ENCODE results near the gene MAML3.

Gene MAML3

DNA sequence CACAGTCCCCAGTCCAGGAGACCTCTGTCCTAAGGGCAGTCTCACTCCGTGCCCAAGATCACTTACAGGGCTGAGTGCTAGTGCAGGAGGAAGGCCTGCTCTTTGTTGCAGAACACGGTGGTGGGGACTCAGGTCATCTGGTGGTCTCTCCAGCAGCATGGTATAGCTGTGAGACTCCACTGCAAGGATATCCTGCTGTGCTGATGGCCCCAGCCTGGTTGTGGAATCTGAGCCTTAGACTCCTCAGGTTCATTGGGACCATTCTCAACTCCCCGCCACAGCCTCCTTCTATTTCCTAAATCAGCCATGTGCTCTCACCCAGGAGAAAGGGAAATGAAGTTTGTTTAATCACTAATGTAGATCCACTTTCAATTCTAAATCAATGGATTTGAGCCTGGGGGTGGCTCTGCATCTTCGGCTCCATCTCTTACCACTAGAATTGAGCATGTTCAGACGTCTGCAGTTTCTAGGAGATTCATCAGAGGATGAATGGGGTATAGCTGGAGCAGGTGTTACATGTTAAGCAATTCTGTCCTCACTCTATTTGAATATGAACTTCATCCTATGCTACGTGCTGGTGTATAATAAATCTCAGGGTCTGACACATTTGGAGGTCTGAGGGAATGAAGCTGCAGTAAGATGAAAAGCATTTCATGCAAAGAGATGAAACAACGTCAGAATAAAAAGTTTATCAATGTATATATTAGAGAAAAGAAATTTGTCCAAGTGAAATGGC, 299.1 kb downstream of the MAML3 start:
- no peak for DNase-seq

DNA sequence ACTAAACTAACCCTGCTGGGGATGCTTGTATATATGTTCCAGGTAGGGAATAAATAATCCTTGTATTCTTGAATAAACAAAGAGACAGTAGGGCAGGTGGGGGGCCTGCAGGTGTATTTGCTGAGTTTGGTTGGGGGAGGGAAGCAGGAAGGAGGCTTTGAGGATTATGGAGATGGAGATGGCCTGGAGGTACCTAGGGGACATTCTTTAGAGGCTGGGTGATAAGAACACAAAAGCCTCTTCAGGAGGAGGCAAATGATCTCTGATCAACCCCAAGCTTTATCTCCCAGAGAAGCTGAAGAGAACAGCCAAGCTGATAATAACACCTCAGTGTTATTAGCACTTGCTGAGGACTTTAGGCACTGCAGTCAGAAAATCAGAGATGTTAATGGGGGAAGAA, 300.7 kb downstream of the MAML3 start:
- no peak for DNase-seq

DNA sequence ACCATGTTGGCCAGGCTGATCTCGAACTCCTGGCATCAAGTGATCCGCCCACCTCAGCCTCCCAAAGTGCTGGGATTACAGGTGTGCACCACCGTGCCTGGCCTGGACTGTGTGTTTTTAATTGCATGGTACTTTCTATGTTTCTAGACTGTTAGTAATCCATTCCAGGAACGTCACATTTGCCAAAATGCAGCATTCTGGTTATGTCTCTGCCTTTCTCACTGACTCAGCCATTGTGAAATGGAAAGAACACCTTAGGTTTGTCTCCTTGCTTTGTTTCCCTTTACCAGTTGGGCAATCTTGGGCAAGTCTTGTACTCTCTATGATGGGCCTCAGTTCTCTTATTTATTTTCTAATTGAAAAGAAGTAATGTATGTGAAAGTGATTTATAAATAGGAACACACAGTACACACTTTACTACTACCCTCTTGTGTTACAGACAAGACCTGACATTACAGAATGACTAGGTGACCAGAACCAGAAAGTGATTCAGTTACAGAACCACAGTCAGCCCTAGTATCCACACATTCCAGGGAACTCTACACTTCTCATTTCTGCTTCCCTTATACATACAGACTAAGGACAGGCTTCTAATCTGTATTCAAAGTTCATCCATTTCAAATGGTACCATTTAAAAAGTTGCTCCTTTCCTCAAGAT, 301.2 kb downstream of the MAML3 start:
- no peak for DNase-seq

DNA sequence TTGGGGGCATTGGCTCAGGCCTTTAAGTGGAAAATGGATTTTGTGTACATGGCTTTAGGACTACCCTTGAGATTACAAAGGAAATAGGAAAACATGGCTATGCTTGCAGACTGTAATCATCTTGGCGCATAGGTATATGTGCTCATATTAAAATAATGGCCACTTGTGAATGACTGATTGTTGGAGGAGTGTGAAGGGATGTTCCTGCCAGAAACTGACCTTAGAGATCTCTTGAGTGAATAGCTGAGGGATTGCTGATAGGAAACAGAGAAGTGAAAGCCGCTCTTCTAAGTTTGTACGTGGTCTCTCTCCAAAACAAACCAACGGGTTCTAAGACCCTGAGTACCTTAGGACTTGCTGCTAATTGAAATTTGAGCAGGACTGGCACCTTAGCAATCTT, 302.3 kb downstream of the MAML3 start:
- no peak for DNase-seq

DNA sequence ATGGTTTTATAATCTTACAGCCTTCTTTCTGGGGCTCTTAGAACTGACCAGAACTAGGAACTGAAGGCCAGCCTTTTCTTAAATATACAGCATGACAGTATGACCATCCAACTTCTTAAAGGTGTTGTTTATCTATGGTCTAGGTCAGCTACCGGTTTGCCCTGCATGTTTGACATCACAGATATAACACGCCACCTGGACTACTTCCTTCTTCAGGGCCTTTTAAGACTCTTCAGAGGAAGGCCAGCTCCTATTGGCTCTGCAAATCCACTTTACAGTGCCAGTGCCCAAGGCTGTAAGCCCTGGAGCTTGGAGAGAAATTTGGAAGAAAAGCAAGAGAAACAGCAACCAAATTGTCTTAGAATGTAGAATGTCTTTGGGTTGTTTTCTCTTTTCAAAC, 302.9 kb downstream of the MAML3 start:
- DNase-seq, result no peak

DNA sequence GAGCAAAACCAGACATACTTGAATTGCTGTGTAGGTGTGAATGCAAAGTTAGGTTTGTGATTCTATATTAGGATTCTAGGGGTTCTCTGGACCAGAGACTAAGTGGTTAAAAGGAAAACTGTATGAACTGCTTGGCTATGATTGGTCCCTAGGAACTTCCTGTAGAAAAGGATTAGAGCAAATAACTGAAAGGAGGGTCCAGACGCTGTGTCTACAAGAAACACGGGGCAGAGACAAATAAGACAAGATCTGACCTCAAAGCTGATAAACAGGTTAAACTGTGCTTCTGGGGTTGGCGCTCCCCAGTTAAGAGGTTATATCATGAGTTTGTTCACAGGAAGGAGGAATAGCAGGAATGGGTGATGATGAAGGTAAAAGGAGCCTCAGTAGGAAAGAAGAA, 304.8 kb downstream of the MAML3 start:
- DNase-seq, result peak; percentile 64

DNA sequence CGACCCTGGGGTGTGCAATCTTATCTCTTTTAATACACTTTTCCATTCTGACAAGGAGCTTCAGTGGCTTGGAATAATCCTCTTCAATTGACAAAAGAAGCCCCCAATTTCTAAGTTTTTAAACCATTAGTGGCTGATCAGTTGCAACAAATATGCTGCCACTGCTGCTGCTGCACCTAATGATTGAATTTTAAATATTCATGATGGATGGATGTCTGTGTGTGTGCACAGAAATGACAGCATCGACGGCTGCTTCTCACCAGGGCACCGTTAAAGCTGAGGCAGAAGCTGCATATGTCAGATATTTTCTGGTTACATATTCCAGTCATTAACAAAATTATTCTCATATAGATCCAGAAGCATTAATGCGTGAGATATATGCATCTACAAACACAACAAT, 306.0 kb downstream of the MAML3 start:
- DNase-seq, result peak; percentile 62

DNA sequence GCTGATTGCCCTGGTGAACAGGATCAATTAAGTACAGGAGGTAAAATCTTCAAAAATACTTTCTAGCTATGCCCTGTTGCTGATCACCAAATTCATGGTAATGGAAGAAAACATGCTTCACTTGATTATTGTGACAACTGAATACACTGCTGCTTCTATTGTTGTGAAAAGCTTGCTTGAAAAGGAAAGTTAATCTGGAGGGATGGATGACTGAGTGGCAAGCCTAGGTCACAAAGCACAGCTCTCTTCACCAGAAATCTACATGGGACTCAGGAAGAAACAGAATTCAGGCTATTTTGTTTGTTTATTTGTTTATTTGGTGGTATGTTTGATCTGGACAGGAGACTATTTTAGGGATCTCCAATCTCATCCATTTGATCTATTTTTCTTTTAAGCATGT, 306.4 kb downstream of the MAML3 start:
- DNase-seq, result peak; percentile 55

DNA sequence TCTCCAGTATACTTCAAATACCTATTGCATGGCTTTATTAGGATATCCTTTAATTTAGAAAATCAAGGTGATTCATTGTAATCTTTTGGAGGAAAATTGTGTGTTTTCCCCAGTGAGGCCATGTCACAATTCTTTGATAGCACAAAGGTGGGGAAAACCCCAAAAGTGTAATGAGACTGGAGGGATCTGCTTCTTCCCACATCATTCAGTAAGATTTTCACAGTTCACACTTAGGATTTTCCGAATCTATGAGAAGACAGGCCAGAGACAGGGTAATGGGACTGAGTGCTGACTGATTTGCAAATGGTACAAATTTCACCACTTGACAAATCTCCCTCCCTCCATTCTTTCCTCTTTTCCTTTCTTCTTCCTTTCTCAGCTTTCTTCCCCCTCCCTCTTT, 307.2 kb downstream of the MAML3 start:
- no peak for DNase-seq

DNA sequence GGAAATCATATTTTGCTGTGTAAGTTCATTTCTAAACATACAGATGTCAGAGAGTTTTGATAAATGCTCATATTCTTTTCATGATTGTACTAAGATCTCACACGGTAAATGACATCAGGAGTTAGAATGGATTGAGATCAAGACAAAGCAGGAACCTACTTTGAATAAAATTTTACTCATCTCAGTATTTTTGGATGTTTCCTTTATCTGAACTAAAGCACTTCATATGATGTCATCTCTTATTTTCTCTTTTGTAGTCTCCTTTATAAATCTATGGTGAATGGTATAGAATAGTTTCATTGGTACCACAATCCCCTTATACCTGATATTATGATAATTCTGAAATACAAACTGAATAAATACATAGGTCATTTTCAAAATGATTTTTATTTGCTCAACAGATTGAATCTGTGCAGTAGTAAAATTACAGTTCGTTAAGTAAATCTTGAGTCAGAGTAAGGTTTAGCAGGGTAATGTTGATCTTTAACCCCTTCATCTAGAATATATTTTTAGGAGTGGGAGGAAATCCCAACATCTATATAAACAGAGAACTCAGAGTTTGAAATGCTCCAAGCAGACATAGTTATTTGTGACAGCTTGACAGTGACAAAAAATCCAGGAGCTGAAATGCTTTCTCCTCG, 308.4 kb downstream of the MAML3 start:
- no peak for DNase-seq

DNA sequence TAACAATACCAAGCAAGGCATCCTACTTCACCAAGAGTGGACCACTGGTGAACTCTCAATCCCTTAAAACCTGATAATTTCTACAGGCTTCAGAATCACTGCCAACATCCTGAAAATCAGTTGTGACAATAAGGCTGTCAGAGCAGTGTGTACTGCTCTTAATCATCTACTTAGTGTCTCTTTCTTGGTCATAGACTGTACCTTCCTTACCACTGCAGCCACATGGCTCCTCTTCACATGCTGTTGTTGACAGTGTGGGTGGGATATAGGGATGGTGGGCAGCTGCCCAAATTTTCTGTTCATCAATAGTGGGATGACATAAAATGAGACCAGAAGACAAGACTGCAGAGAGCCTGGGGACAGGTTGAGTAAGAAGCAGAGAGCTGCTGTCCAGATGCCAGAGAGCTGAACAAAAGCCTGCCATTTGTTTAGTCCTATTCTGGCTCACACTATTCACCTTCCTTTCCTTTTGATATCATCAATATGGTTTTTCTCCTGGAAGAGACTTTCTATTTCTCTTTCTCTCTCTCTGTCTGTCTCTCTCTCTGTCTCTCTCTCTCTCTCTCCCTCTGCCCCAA, 309.4 kb downstream of the MAML3 start:
- no peak for DNase-seq

DNA sequence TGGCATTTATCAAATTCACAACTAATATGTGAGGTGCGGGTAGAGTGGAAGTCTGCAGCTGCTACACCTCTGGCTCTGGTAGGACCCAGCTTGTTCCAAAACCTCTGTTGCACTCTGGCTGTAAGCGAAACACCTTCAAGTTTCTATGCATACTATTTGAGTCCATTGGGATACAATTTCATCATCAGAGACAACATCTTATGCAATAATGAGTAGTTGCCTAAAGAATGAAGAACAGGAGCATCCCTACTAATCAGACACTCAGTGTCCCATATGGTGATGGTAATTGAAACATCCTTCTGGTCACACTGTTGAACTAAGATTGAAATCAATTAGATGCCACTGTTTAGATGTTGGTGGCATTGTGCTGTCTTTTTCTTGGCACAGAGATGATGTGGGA, 309.9 kb downstream of the MAML3 start:
- no peak for DNase-seq

DNA sequence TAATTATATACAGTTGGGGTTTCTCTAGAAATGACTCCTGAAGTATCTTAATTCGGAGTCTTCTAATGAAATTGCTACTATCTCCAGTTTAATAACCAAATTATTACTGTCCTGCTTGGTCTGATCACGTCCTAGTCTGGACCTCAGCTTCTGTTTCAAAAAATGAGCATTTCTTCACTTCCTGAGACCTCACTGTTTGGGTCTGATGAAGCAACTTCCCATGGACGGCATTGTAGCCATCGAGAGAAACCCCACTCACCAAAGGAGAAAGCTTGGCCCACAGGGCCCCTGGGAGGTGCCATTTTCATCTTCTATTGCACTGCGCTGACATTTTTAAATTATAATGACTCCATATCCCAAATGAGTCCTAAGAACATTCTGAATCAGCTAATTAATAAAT, 310.3 kb downstream of the MAML3 start:
- no peak for DNase-seq

DNA sequence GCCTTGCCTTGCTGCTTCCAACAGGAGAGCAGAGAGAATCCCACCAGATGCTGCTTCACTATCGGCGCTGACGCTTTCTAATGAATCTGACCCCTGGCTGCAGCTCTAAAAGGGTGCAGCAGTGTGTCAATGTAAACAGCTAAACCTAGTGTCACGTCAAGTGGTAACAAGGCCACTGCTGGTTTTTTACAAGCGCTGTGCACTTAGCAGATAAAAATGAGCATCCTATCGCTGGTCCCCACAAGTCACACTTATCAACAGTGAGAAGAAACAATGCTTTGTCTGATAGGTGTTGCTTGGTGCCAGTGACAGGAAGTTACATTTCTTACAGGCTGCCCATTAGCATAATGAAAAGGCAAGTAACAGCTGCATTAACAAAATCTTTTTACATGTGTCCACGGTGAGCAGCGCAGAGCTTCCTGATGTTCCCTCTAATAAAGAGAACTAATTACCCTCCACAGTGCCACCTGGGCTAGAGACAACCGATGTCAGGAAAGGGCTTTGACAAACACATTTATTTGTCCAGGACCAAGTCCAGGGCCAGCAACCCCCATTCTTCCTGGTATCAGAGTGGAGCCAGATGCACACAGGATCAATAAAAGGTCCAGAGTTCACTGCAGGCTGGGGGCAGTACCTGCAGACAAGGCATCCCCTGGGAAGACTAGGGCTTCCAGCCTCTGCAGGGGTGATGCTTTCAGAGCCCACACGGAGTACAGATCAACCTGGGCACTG, 312.4 kb downstream of the MAML3 start:
- DNase-seq, result peak; percentile 78

DNA sequence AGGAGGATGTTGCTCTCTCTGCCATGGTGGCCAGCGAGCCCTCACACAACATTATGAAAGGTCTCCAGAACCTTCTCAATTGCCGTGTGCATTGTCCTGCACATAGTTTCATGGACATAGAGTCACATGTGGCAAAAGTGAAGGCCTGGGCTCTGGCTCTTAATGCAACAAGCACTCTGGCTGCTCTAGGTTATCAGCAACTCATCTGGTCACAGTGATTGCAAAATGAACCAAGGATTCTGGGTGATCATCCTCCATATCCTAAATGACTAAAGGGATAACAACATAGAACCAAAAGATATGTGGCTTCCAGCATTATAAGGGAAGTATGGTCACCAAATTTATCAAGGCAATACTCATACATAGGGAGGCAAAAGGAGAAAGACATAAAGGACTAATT, 313.2 kb downstream of the MAML3 start:
- DNase-seq, result no peak

DNA sequence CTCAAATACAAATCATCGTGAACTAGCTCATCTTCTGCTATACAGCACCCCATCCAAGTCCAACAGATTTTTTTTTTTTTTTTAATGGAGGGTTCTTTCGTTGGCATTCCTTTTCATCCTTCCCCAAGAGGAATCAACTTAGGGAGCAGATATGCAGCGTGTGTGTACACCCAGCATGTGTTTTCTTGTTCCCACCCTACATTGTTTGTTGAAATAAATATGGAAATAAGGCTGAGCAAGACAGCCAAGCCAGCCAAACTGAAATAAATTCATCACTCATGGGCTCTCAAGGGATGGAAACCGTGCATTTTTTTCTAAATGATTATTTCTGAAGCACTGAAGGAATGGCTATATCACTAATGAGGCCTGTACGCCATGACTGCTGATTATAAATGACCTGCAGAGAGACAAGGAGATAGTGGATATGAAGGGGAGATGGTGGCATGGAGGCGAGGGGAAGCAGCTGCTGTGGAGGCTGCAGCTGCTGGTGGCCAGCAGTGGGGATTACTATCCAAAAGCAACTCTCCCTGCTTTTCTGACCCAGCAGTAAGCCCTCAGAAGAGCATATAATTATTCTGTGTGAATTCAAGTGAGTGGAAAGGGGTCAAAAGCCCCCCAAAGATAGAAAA, 314.5 kb downstream of the MAML3 start:
- no peak for DNase-seq

DNA sequence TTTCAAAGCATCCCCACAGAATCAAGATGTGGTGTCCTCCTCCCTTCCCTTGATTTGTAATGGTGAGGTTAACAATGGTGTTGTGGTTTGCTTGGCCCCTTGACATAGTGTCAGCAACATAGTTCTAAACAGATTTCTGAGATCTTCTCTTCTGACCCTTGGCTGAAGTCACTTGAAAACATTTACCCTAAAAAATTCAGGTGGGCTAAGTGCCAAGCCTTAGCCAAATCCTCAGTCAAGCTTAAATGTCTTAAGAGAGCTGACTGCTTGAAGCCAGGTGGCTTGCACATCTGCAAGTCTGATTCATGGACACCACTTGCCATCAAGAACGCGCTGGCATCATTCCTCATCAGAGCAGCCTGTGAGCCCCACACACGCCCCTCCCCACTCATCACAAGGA, 315.2 kb downstream of the MAML3 start:
- no peak for DNase-seq

DNA sequence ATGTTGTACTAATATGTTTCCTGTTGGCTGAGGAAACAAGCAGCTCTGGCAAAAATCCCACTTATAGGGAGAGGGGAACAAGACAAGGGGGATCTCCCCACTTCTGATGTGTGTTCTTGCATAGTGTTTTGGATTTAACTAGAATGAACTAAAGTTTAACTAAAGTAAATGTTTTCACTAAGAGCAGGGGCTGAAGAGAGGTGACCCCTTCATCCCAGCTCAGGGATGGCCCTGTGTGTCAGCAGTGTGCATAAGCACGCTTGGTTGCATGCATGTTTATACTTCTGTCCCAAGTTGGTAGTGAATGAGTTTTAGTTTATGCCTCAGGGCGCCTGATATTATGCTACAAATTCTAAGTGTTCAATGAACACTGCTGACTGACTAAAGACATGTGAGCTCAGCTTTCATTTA, 319.0 kb downstream of the MAML3 start:
- DNase-seq, result no peak

DNA sequence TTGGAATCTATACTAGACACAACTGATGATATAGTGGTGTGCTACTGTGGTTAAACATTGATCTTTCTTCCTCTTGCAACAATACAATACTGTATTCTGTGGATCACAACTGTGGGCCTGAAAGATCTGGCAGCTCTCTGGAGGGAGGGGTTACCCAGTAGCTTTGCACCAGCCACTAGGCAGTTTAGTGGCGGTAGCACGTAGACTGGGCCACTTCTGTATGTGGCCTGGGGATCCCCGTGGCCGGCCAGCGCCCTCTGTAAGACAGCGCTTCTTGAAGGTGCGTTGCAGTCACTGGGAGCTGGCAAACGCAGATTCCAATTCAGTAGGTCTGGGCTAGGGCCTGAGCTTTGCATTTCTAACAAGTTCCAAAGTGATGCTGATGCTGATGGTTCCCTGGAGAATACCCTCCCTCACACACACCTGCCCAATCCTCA, 319.7 kb downstream of the MAML3 start:
- DNase-seq, result no peak

DNA sequence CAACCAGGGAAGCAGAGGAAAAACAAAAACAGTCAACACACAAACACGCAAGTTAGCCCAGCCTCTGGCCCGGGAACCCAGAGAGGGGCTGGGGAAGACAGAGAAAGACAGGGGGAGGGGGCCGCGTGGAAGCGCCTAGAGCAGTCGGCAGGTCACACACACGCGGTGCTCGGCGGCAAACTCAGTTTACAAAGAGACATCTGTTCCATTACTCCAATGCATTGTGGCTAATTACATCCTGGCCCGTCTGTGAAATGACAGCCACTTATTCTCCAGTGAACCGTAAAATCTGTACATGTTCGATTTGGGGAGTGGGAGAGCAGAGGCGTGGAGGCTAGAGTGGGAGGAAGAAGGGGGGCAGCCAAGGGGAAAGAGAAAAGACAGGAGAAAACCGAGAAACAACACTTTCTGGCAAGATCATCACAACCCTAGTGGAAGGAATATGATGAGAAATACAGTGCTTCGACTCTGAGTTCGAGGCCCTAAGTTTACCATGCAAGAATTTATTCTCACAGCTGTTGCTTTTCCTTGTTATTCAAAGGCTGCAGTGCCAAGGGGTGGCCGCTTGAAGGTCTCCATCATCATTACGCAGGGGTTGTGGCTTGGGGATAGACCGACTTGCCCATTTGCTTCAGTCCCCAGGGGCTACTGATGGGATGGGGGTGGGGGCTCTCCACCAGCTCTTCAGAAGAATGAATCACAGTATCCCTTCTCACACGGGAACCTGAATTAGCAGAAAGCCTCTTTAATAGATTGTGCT, 320.7 kb downstream of the MAML3 start:
- peak; percentile 94 for DNase-seq

DNA sequence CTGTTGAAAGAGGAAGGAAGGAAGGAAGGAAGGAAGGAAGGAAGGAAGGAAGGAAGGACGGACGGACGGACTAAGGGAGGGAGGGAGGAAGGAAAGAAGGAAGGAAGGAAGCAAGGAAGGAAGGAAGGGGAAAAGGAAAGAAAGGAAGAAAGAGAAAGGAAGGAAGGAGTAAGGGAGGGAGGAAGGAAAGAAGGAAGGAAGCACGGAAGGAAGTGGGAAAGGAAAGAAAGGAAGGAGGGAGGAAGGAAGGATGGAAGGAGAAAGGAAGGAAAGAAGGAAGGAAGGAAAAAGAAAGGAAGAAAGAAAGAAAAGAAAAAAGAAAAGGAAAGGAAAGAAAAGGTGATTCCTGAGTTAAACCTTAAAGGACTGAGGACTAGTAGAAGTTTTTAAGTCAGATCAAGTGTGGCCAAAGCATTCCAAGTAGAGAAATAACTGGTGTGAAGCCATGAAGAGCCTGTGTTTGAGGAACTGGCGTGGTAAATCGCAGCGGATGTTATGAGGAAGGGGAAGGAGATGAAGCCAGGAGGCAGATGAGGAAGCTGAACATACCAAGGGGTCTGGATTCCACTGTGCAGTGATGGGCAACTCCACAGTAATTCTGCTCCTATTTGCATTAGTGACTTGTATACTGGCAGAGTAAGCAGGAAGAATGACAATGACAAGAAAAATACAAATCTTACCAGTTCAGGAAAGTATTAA, 324.9 kb downstream of the MAML3 start:
- DNase-seq, result no peak
